Trophoblast cell (in vitro differentiated cells and primary cell): Measurements from ENCODE around the gene CYP2A7.
"Not testable (repeated sequence)": the region's sequence is repeated elsewhere in the genome, so short reads cannot be mapped to it uniquely, and the experiment has no call there.

Experiments used
- DNase-seq, 2 donors: peaks; one replicate each; pipeline ENCODE4 v3.0.0-alpha.2; 2016
- H2AFZ ChIP-seq: 2 replicates; pipeline ENCODE4 v1.6.1; 2013; ENCODE audit warnings: low read length, moderate library complexity, mild to moderate bottlenecking; ENCODE audit not compliant: insufficient read depth, poor library complexity
- H2AK5ac ChIP-seq: 2 replicates; pipeline ENCODE4 v1.6.1; 2013; ENCODE audit warnings: mild to moderate bottlenecking, low read length
- H2BK120ac ChIP-seq: 2 replicates; pipeline ENCODE4 v1.6.1; 2013; ENCODE audit warnings: low read length, mild to moderate bottlenecking, moderate library complexity; ENCODE audit not compliant: insufficient read depth, poor library complexity
- H2BK12ac ChIP-seq: 2 replicates; pipeline ENCODE4 v1.6.1; 2013; ENCODE audit warnings: mild to moderate bottlenecking, low read length, moderate library complexity
- H2BK5ac ChIP-seq: 2 replicates; pipeline ENCODE4 v1.6.1; 2013; ENCODE audit warnings: low read length, low read depth, moderate library complexity, mild to moderate bottlenecking; ENCODE audit not compliant: poor library complexity
- H3K14ac ChIP-seq: 2 replicates; pipeline ENCODE4 v1.6.1; 2013; ENCODE audit warnings: mild to moderate bottlenecking, low read length
- H3K18ac ChIP-seq: 2 replicates; pipeline ENCODE4 v1.6.1; 2013; ENCODE audit warnings: mild to moderate bottlenecking, low read length
- H3K23ac ChIP-seq: 2 replicates; pipeline ENCODE4 v1.6.1; 2013; ENCODE audit warnings: low read length
- H3K27ac ChIP-seq: 2 replicates; pipeline ENCODE4 v1.5.1; 2013; ENCODE audit warnings: low read depth, mild to moderate bottlenecking, inconsistent platforms, low read length, moderate library complexity
- H3K27me3 ChIP-seq: 2 replicates; pipeline ENCODE4 v1.6.1; 2013; ENCODE audit warnings: inconsistent platforms, mild to moderate bottlenecking, low read length, moderate library complexity; ENCODE audit not compliant: insufficient read depth
- H3K36me3 ChIP-seq, 2 experiments: 1 replicate in 1 of 2; 2 replicates in 1 of 2; pipeline ENCODE4 v1.6.1; 2013; ENCODE audit warnings: low read length in 2 of 2, mild to moderate bottlenecking in 2 of 2, moderate library complexity in 1 of 2; ENCODE audit not compliant: insufficient read depth in 2 of 2, control insufficient read depth in 1 of 2
- H3K4ac ChIP-seq: 2 replicates; pipeline ENCODE4 v1.6.1; 2013; ENCODE audit warnings: low read depth, mild to moderate bottlenecking, low read length, moderate library complexity
- H3K4me1 ChIP-seq, 2 experiments: 1 replicate in 1 of 2; 2 replicates in 1 of 2; pipeline ENCODE4 v1.6.1; 2013; ENCODE audit warnings: low read length in 2 of 2, mild to moderate bottlenecking in 2 of 2, moderate library complexity in 1 of 2; ENCODE audit not compliant: insufficient read depth in 2 of 2, control insufficient read depth in 1 of 2
- H3K4me2 ChIP-seq: 2 replicates; pipeline ENCODE4 v1.6.1; 2013; ENCODE audit warnings: inconsistent platforms, mild to moderate bottlenecking, low read length, moderate library complexity
- H3K4me3 ChIP-seq: 2 replicates; pipeline ENCODE4 v1.5.1; 2013; ENCODE audit warnings: mild to moderate bottlenecking, low read depth, low read length, inconsistent platforms
- H3K79me1 ChIP-seq: one replicate; pipeline ENCODE4 v1.6.1; 2013; ENCODE audit warnings: low read length
- H3K79me2 ChIP-seq: 2 replicates; pipeline ENCODE4 v1.6.1; 2013; ENCODE audit warnings: low read length, mild to moderate bottlenecking; ENCODE audit not compliant: control insufficient read depth, insufficient read depth, poor library complexity
- H3K9ac ChIP-seq: 2 replicates; pipeline ENCODE4 v1.6.1; 2013; ENCODE audit warnings: mild to moderate bottlenecking, low read length
- H3K9me3 ChIP-seq: 2 replicates; pipeline ENCODE4 v1.6.1; 2013; ENCODE audit warnings: low read depth, mild to moderate bottlenecking, control low read depth, inconsistent platforms, low read length; ENCODE audit not compliant: insufficient read depth
- H4K12ac ChIP-seq: 2 replicates; pipeline ENCODE4 v1.6.1; 2013; ENCODE audit warnings: low read depth, mild to moderate bottlenecking, low read length, moderate library complexity
- H4K8ac ChIP-seq: 2 replicates; pipeline ENCODE4 v1.6.1; 2013; ENCODE audit warnings: low read depth, mild to moderate bottlenecking, low read length, moderate library complexity
- H4K91ac ChIP-seq: one replicate; pipeline ENCODE4 v1.6.1; 2013; ENCODE audit warnings: low read depth, mild to moderate bottlenecking, low read length, moderate library complexity
- WGBS: extraction: QIAGEN DNeasy Blood & Tissue Kit; methylation state at CpG from one replicate; pipeline ENCODE4 v1.1.7; 2013; ENCODE audit warnings: missing lambda C conversion rate; ENCODE audit not compliant: insufficient read length, insufficient coverage; ENCODE audit errors: extremely low coverage; 5-methylcytosine and 5-hydroxymethylcytosine counted together

The CYP2A7 gene

DNA sequence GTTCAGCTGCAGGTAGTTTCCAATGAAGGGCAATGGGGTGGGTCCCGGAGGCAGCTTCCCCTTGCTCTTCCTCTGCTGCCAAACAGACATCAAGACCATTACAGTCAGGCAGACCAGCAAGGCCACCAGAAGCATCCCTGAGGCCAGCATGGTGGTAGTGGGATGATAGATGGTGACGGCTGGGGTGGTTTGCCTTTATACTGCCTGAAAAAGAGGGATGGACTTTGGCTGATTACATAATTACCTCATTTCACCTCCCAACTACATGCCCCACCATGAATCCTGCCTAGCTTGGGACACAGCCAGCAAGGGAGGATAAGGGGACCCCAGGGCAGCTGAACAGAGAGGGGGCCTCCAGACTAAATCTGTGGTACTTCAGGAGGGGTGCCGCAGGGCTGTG lies 31.8 kb downstream of the CYP2A7 start, which contains the start of gene CYP2A6:
CYP2A6 (minus strand) TSS at position 171 of the 400 bp plus-strand sequence; CDS start at position 150, 21 bp downstream.
- not testable (repeated sequence) for H3K4me1 ChIP-seq
- WGBS, result no CpG with 5 or more reads among the region's 3 CpGs

DNA sequence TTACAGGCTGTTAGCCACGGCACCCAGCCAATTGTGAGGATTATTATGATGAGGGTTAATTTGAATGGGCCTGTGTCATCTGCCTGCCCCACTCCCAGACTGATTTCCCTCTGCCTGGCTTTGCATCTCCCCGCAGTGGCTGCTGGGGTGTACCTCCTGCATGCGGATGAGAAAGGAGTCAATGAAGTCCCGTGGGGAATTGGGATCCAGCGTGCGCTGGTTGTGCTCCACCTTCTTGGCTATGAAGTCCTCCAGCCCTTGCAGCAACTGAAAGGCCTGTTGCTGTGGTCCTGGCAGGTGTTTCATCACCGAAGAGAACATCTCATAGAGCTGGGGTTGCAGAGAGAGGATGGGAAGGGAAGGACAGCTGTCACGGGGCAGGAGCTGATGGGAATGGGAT lies 35.3 kb downstream of the CYP2A7 start:
- H3K27me3 ChIP-seq, H2AFZ ChIP-seq: not testable (repeated sequence)

More for the DNA sequence above, 31.8 kb downstream of the CYP2A7 start, which contains the start of gene CYP2A6:
- not testable (repeated sequence) for H2AFZ ChIP-seq, H4K91ac ChIP-seq, H3K23ac ChIP-seq, H3K9ac ChIP-seq, H3K4ac ChIP-seq, H2BK5ac ChIP-seq, H2BK120ac ChIP-seq, H3K4me3 ChIP-seq, H2AK5ac ChIP-seq, H4K8ac ChIP-seq, H3K79me1 ChIP-seq, H3K27ac ChIP-seq, H3K9me3 ChIP-seq, H4K12ac ChIP-seq, H2BK12ac ChIP-seq, H3K27me3 ChIP-seq, H3K36me3 ChIP-seq, DNase-seq, H3K79me2 ChIP-seq, H3K14ac ChIP-seq, H3K4me2 ChIP-seq, H3K18ac ChIP-seq

DNA sequence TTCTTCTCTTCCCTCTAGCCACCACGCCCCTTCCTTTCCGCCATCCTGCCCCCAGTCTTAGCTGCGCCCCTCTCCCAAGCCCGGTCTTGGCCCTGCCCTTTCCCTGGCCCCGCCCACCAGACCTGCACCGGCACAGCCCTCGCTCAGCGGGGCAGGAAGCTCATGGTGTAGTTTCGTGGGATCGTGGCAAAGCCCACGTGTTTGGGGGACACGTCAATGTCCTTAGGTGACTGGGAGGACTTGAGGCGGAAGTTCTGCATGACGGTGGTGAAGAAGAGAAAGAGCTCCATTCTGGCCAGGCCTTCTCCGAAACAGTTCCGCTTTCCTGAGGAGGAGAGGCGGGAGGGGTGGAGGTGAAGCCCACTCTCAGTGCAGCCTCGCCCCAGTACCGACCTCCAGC lies 38.4 kb downstream of the CYP2A7 start:
- not testable (repeated sequence) for H3K4me1 ChIP-seq, H3K27me3 ChIP-seq, H2AK5ac ChIP-seq, H3K23ac ChIP-seq, DNase-seq, H3K4ac ChIP-seq, H3K4me2 ChIP-seq, H3K27ac ChIP-seq, H2AFZ ChIP-seq, H3K9ac ChIP-seq, H4K12ac ChIP-seq, H2BK120ac ChIP-seq, H3K79me1 ChIP-seq, H3K14ac ChIP-seq, H4K91ac ChIP-seq, H3K4me3 ChIP-seq, H3K79me2 ChIP-seq, H2BK5ac ChIP-seq, H2BK12ac ChIP-seq, H3K18ac ChIP-seq, H3K36me3 ChIP-seq, H3K9me3 ChIP-seq, H4K8ac ChIP-seq
- no CpG with 5 or more reads among the region's 19 CpGs for WGBS

More for the DNA sequence above, 35.3 kb downstream of the CYP2A7 start:
- H3K4me1 ChIP-seq, H3K9ac ChIP-seq, H4K8ac ChIP-seq, H3K23ac ChIP-seq, H3K27ac ChIP-seq, H2AK5ac ChIP-seq, H4K91ac ChIP-seq, H3K14ac ChIP-seq, H2BK5ac ChIP-seq, H3K18ac ChIP-seq, H3K9me3 ChIP-seq, H3K4me3 ChIP-seq, H3K4ac ChIP-seq, H2BK120ac ChIP-seq, H4K12ac ChIP-seq, H3K36me3 ChIP-seq, H3K79me2 ChIP-seq, H2BK12ac ChIP-seq, H3K4me2 ChIP-seq, DNase-seq, H3K79me1 ChIP-seq: not testable (repeated sequence)
- no CpG with 5 or more reads among the region's 8 CpGs for WGBS

DNA sequence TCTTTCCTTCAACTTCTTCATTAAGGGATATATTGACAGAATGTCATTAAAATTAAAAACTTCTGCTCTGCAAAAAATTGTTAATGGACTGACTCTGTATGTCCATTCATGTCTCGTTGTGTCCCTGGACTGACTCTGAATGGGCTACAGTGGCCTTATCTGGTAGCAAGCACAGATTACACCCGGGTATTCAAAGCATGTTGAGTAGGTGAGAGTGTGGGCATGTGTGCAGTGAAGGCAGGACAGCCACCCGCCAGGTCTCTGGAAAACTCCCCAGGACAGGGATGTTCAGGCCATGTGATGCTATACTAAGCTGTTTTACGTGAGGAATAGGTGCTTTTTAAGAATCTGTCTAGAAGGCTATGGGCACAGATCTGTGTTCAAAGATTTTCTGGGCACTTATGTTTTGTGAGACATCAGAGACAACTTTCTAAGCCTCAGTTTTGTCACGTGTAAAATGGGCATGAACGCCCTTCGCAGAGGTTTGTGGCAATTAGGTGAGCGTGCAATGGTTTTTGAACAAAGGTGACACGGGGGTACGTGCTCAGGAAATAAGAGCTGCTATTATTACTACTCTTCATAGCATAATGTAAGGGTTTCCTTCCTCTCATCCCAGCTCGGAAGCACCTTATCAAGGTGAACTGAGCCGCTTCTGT lies 38.9 kb downstream of the CYP2A7 start:
- H2BK5ac ChIP-seq, DNase-seq, H3K14ac ChIP-seq, H3K4me3 ChIP-seq, H3K36me3 ChIP-seq, H3K9me3 ChIP-seq, H3K79me1 ChIP-seq, H3K4me1 ChIP-seq, H3K23ac ChIP-seq, H4K8ac ChIP-seq, H2BK120ac ChIP-seq, H4K91ac ChIP-seq, H3K79me2 ChIP-seq, H3K18ac ChIP-seq, H2BK12ac ChIP-seq, H2AK5ac ChIP-seq, H3K27ac ChIP-seq, H4K12ac ChIP-seq, H3K9ac ChIP-seq, H2AFZ ChIP-seq, H3K4me2 ChIP-seq, H3K4ac ChIP-seq, H3K27me3 ChIP-seq: not testable (repeated sequence)
- WGBS, result no CpG with 5 or more reads among the region's 12 CpGs
